GM21717 (cell line): Measurements from ENCODE around the gene PRKCD.

Experiments
- ATAC-seq: cut with Tn5 transposase; IDR thresholded peaks from one replicate; pipeline ENCODE4 v1.9.1; 2021; ENCODE audit warnings: mild to moderate bottlenecking, moderate library complexity; ENCODE audit not compliant: unreplicated experiment

Gene PRKCD

GRCh38 chr3:53169832-53170324 lies 8.9 kb downstream of the PRKCD start:
- ATAC-seq, result no peak

GRCh38 chr3:53170325-53171063 lies 9.5 kb downstream of the PRKCD start:
- peak; percentile 50 for ATAC-seq

GRCh38 chr3:53171064-53171418 lies 10.0 kb downstream of the PRKCD start:
- no peak for ATAC-seq

GRCh38 chr3:53171827-53172505 lies 11.0 kb downstream of the PRKCD start:
- no peak for ATAC-seq

- ATAC-seq, result no peak
Observed at GRCh38 chr3:53173107-53173506, 12.1 kb downstream of the PRKCD start.

- ATAC-seq, result peak; percentile 61
Observed at GRCh38 chr3:53174346-53175250, 13.6 kb downstream of the PRKCD start.

- no peak for ATAC-seq
Observed at GRCh38 chr3:53175613-53176540, 14.9 kb downstream of the PRKCD start.

GRCh38 chr3:53178246-53178645 lies 17.2 kb downstream of the PRKCD start:
- ATAC-seq, result no peak

GRCh38 chr3:53179580-53179979 lies 18.6 kb downstream of the PRKCD start:
- no peak for ATAC-seq

GRCh38 chr3:53180305-53181023 lies 19.5 kb downstream of the PRKCD start:
- ATAC-seq, result peak; percentile 94

GRCh38 chr3:53181024-53181371 lies 20.0 kb downstream of the PRKCD start:
- peak; percentile 5 for ATAC-seq

GRCh38 chr3:53181528-53181927 lies 20.5 kb downstream of the PRKCD start:
- no peak for ATAC-seq

- no peak for ATAC-seq
Observed at GRCh38 chr3:53182764-53183355, 21.9 kb downstream of the PRKCD start.

GRCh38 chr3:53183514-53183913 lies 22.5 kb downstream of the PRKCD start:
- no peak for ATAC-seq

- no peak for ATAC-seq
Observed at GRCh38 chr3:53184701-53185100, 23.7 kb downstream of the PRKCD start.

- ATAC-seq, result no peak
Observed at GRCh38 chr3:53185761-53186465, 24.9 kb downstream of the PRKCD start.

- no peak for ATAC-seq
Observed at GRCh38 chr3:53186726-53187125, 25.7 kb downstream of the PRKCD start.

GRCh38 chr3:53187430-53187829 lies 26.4 kb downstream of the PRKCD start:
- ATAC-seq, result no peak
